Endothelial cell of umbilical vein (primary cell): ENCODE data around the gene CDT1. TPM values are rescaled to one million over a fixed set of nuclear protein-coding genes. Genes with fewer than 3 reads are reported as not detected.
"Not testable (repeated sequence)": the region's sequence is repeated elsewhere in the genome, so short reads cannot be mapped to it uniquely, and the experiment has no call there.

Experiments
- BruUV-seq: library from RNA; stranded (reverse); fragments of 400-500 nt; replicated peaks from 2 replicates; lab custom pipeline; 2021; lab: Mats Ljungman, UMichigan
- CTCF ChIA-PET: fragments of 300-600, 350-600 bp; sonication (Branson Sonifier 250); formaldehyde crosslinking; loops from one replicate; lab custom pipeline; 2021; ENCODE audit warnings: antibody characterized with exemption, inconsistent platforms; lab: Charles Lee
- POLR2A ChIA-PET: fragments of 300-600, 350-600 bp; sonication (Branson Sonifier 250); formaldehyde crosslinking; loops from one replicate; lab custom pipeline; 2021; ENCODE audit warnings: antibody characterized with exemption, inconsistent platforms; lab: Charles Lee
- DNase-seq: peaks from one replicate; pipeline ENCODE4 v3.0.0-alpha.2; 2011; ENCODE audit warnings: low read depth, low spot score
- FAIRE-seq: peaks from 2 replicates; lab custom pipeline; 2011; peaks lifted over from hg19 to GRCh38; lab: Jason Lieb, UNC
- H2AFZ ChIP-seq: 2 replicates; pipeline ENCODE4 v1.6.0; 2012; ENCODE audit warnings: low read depth, low read length, control low read depth, inconsistent platforms
- H3K27ac ChIP-seq: 2 replicates; pipeline ENCODE4 v1.5.1; 2011; ENCODE audit warnings: low read depth, mild to moderate bottlenecking, control low read depth, low read length, moderate library complexity; ENCODE audit not compliant: insufficient read depth
- H3K27me3 ChIP-seq, 2 experiments: 2 replicates each; pipeline versions ENCODE4 v1.6.0 to v1.6.1; 2011; ENCODE audit warnings: low read length in 2 of 2, mixed read lengths in 1 of 2; ENCODE audit not compliant: control insufficient read depth in 2 of 2, insufficient read depth in 2 of 2
- H3K36me3 ChIP-seq, 2 experiments: 2 replicates in 1 of 2; 3 replicates in 1 of 2; pipeline ENCODE4 v1.5.1; 2011; ENCODE audit warnings: low read length in 2 of 2, mild to moderate bottlenecking in 1 of 2, moderate library complexity in 1 of 2; ENCODE audit not compliant: control insufficient read depth in 2 of 2, insufficient read depth in 2 of 2; ENCODE audit errors: extremely low read depth in 1 of 2
- H3K4me1 ChIP-seq: 3 replicates; pipeline ENCODE4 v1.5.1; 2011; ENCODE audit warnings: mild to moderate bottlenecking, low read length; ENCODE audit not compliant: control insufficient read depth, insufficient read depth; ENCODE audit errors: extremely low read depth
- H3K4me2 ChIP-seq: 2 replicates; pipeline ENCODE4 v1.6.1; 2011; ENCODE audit warnings: low read length, control low read depth, mixed read lengths; ENCODE audit not compliant: insufficient read depth
- H3K4me3 ChIP-seq, 3 experiments: fragments of 200-600 bp in 1 of 3; sonication (generic), shearing (Covaris generic) in 1 of 3; replicated peaks in 1 of 3; 2 replicates each; pipeline ENCODE4 v1.5.1; 2011 to 2016; ENCODE audit warnings: control low read depth in 3 of 3, low read length in 3 of 3, mild to moderate bottlenecking in 2 of 3, inconsistent platforms in 1 of 3, low read depth in 1 of 3, moderate library complexity in 1 of 3; ENCODE audit not compliant: insufficient read depth in 1 of 3
- H3K79me2 ChIP-seq: 2 replicates; pipeline ENCODE4 v1.6.0; 2012; ENCODE audit warnings: low read length, inconsistent platforms; ENCODE audit not compliant: control insufficient read depth, insufficient read depth
- H3K9ac ChIP-seq: replicated peaks from 2 replicates; pipeline ENCODE3; 2011; ENCODE audit warnings: low read length, control low read depth; ENCODE audit not compliant: insufficient read depth; ENCODE audit errors: extremely low read depth
- H3K9me1 ChIP-seq: replicated peaks from 3 replicates; pipeline ENCODE4 v1.6.0; 2011; ENCODE audit warnings: mild to moderate bottlenecking, low read length; ENCODE audit not compliant: control insufficient read depth, insufficient read depth; ENCODE audit errors: extremely low read depth
- H3K9me3 ChIP-seq: replicated peaks from 2 replicates; pipeline ENCODE4 v1.5.1; 2012; ENCODE audit warnings: low read length, inconsistent platforms; ENCODE audit not compliant: control insufficient read depth, insufficient read depth
- H4K20me1 ChIP-seq: replicated peaks from 2 replicates; pipeline ENCODE3; 2011; ENCODE audit warnings: mild to moderate bottlenecking, low read length; ENCODE audit not compliant: control insufficient read depth, insufficient read depth; ENCODE audit errors: extremely low read depth
- EZH2 ChIP-seq: IDR thresholded peaks from 2 replicates; pipeline ENCODE4 v1.6.1; 2012; ENCODE audit warnings: borderline replicate concordance, low read depth, mild to moderate bottlenecking, moderate library complexity, low read length, inconsistent platforms; ENCODE audit not compliant: severe bottlenecking
- FOS ChIP-seq: IDR thresholded peaks from 2 replicates; pipeline ENCODE4 v1.6.1; 2011; ENCODE audit warnings: mild to moderate bottlenecking, low read length, moderate library complexity, borderline replicate concordance; ENCODE audit not compliant: insufficient read depth
- GATA2 ChIP-seq: IDR thresholded peaks from 2 replicates; pipeline ENCODE4 v1.7.0; 2011; ENCODE audit warnings: low read depth, mild to moderate bottlenecking, moderate library complexity, mixed read lengths, low read length; ENCODE audit not compliant: insufficient read length, insufficient read depth
- JUN ChIP-seq: IDR thresholded peaks from 2 replicates; pipeline ENCODE4 v1.6.1; 2011; ENCODE audit warnings: borderline replicate concordance, low read depth; ENCODE audit not compliant: insufficient read length, insufficient read depth
- MYC ChIP-seq: IDR thresholded peaks from one replicate; pipeline ENCODE4 v1.6.1; 2011; ENCODE audit warnings: mild to moderate bottlenecking, low read depth, low read length
- POLR2A ChIP-seq: IDR thresholded peaks from 2 replicates; pipeline ENCODE4 v1.6.1; 2012; ENCODE audit warnings: low read depth, mild to moderate bottlenecking, control low read depth, low read length
- POLR2AphosphoS5 ChIP-seq: IDR thresholded peaks from 2 replicates; pipeline ENCODE4 v1.6.1; 2012; ENCODE audit warnings: low read depth, mild to moderate bottlenecking, control low read depth, low read length, moderate library complexity; ENCODE audit not compliant: insufficient read depth
- dilution Hi-C: fragments of 300-500 bp; cut with MboI; formaldehyde crosslinking; loops from one replicate; pipeline ENCODE4 v1.15.0; 2019; ENCODE audit warnings: low sequenced_read_pairs; ENCODE audit not compliant: extremely low pct_ligation_motif_present
- intact Hi-C: fragments of 100-400 bp; cut with micrococcal nuclease; formaldehyde crosslinking; loops from one replicate; pipeline ENCODE4 v1.10.0; 2022
- polyA plus RNA-seq, 4 experiments: library from polyadenylated mRNA; depleted of rRNA in 3 of 4; stranded (reverse) in 3 of 4; unstranded in 1 of 4; fragments of >200 nt; gene quantifications; 2 replicates each; pipeline versions ENCODE4 v1.2.1 to v1.2.3, GENCODE V29; 2011 to 2012; ENCODE audit warnings: missing spikeins in 1 of 4
- total RNA-seq: library from RNA; stranded (reverse); gene quantifications from 2 replicates; pipeline ENCODE4 v1.2.3, GENCODE V29; 2021
- TF ChIP-seq, protein P1 (sequence below): IDR thresholded peaks from 2 replicates; pipeline ENCODE4 v1.6.1; 2011; ENCODE audit not compliant: insufficient read depth, insufficient read length
- TF ChIP-seq, protein P2 (sequence below), 2 donors: IDR thresholded peaks; 1 replicate in 1 of 2; 2 replicates in 1 of 2; pipeline ENCODE4 v1.5.1; 2011; ENCODE audit warnings: low read length in 2 of 2, mild to moderate bottlenecking in 2 of 2, moderate library complexity in 2 of 2, control low read depth in 1 of 2, inconsistent platforms in 1 of 2, low read depth in 1 of 2; ENCODE audit not compliant: insufficient read depth in 1 of 2; ENCODE audit errors: extremely low read depth in 1 of 2

The CDT1 gene
- total and polyA plus RNA-seq, 2 donors (not counting 3 experiments of a cell fraction or from before 2014, with no cell fraction given), result 15.6 to 30.6 TPM

DNA sequence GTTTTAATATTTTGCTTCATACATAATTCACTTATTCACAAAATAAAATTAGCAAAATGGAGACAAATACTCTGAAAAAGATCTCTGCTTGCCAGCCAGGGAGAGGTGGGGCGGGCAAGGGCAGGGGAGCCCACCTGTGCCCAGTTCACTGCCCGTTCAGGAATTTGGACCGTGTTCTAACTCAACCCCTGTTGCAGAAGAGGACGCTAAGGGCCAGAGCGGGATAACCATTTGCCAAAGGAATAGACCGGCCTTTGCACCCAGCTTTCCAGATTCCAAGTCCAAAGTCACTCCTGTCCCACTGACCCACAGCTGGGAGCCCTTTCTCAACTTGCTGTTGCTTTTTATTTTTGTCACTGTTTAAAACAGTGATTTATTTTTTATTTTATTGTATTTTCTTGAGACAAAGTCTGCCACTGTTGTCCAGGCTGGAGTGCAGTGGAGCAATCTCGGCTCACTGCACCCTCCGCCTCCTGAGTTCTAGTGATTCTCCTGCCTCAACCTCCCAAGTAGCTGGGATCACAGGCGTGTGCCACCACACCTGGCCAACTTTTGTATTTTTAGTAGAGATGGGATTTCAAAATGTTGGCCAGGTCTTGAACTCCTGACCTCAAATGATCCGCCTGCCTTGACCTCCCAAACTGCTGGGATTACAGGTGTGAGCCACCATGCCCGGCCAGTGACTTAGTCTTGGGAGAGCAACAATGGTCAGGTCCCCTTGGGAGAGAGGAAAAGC lies 15.8 kb upstream of the CDT1 start:
- TF ChIP-seq MYC (no peak), EZH2 (no peak), FOS (no peak), POLR2A (no peak), POLR2AphosphoS5 (no peak), GATA2 (no peak), JUN (no peak)
- TF ChIP-seq, protein P1, sequence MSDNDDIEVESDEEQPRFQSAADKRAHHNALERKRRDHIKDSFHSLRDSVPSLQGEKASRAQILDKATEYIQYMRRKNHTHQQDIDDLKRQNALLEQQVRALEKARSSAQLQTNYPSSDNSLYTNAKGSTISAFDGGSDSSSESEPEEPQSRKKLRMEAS, result no peak
- TF ChIP-seq, protein P2, sequence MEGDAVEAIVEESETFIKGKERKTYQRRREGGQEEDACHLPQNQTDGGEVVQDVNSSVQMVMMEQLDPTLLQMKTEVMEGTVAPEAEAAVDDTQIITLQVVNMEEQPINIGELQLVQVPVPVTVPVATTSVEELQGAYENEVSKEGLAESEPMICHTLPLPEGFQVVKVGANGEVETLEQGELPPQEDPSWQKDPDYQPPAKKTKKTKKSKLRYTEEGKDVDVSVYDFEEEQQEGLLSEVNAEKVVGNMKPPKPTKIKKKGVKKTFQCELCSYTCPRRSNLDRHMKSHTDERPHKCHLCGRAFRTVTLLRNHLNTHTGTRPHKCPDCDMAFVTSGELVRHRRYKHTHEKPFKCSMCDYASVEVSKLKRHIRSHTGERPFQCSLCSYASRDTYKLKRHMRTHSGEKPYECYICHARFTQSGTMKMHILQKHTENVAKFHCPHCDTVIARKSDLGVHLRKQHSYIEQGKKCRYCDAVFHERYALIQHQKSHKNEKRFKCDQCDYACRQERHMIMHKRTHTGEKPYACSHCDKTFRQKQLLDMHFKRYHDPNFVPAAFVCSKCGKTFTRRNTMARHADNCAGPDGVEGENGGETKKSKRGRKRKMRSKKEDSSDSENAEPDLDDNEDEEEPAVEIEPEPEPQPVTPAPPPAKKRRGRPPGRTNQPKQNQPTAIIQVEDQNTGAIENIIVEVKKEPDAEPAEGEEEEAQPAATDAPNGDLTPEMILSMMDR (IDR thresholded peaks at IDR 0.05; ENCODE audit: extremely low read depth in 1 of 2, insufficient read depth in 1 of 2, low read depth in 1 of 2, low read length in 2 of 2), result no peak
- Histone ChIP-seq H3K9ac (no peak overlapping the region), H4K20me1 (no peaks in the 10 kb centered on the region), H3K9me1 (no peaks in the 10 kb centered on the region), H2AFZ (no peak overlapping the region), H3K4me1 (peaks cover 8% of the 10 kb centered on the region), H3K4me3 (no peak overlapping the region), H3K9me3 (no peaks in the 10 kb centered on the region), H3K79me2 (peaks cover 18% of the 10 kb centered on the region), H3K4me2 (no peak overlapping the region), H3K27ac (no peak overlapping the region), H3K27me3 (peaks cover 0 to 3% of the 10 kb centered on the region in 2 experiments), H3K36me3 (no peaks in the 10 kb centered on the region)
- BruUV-seq, result no TSS peak
- dilution Hi-C loops, result no loop called here
- intact Hi-C loops, result no loop called here
- ChIA-PET POLR2A (no interaction called here), CTCF (interaction anchor here (0.8 to 5.2 kb wide), 5 partner anchors 11 to 50 kb away, joined by 3 to 56 read pairs (median 4); no protein-coding TSS in a partner anchor)
- no peak for FAIRE-seq
- DNase-seq, result no peak

DNA sequence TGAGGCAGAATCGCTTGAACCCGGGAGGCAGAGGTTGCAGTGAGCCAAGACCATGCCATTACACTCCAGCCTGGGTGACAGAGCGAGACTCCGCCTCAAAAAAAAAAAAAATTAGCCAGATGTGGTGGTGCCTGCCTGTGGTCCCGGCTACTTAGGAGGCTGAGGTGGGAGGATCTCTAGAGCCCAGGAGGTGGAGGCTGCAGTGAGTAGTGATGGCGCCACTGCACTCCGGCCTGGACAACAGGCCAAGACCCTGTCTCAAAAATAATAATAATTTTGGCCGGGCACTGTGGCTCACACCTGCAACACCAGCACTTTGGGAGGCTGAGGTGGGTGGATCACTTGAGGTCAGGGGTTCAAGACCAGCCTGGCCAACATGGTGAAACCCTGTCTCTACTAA lies 14.8 kb upstream of the CDT1 start:
- POLR2A ChIA-PET, H3K9me3 ChIP-seq, DNase-seq, H3K27me3 ChIP-seq, FAIRE-seq, H2AFZ ChIP-seq, dilution Hi-C loops, H3K79me2 ChIP-seq, intact Hi-C loops, H3K36me3 ChIP-seq, H3K27ac ChIP-seq, H3K9me1 ChIP-seq, H3K4me2 ChIP-seq, H3K4me1 ChIP-seq, H4K20me1 ChIP-seq, H3K4me3 ChIP-seq, H3K9ac ChIP-seq, BruUV-seq: not testable (repeated sequence)
- CTCF ChIA-PET, result interaction anchor here (2.9 kb wide), 1 partner anchor 51 kb away, joined by 24 read pairs; no protein-coding TSS in a partner anchor
